Camera-type eye (tissue), 1 donor: ENCODE data around the gene RIBC2. TPM values are rescaled to one million over a fixed set of nuclear protein-coding genes. Genes with fewer than 3 reads are reported as not detected.

Experiments
- total RNA-seq: library from RNA; depleted of rRNA; stranded (reverse); fragments of >200 nt; gene quantifications from one replicate; pipeline ENCODE4 v1.2.3, GENCODE V29; 2014

Gene RIBC2, protein sequence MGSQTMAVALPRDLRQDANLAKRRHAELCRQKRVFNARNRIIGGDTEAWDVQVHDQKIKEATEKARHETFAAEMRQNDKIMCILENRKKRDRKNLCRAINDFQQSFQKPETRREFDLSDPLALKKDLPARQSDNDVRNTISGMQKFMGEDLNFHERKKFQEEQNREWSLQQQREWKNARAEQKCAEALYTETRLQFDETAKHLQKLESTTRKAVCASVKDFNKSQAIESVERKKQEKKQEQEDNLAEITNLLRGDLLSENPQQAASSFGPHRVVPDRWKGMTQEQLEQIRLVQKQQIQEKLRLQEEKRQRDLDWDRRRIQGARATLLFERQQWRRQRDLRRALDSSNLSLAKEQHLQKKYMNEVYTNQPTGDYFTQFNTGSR
- 4.8 TPM for total RNA-seq

DNA sequence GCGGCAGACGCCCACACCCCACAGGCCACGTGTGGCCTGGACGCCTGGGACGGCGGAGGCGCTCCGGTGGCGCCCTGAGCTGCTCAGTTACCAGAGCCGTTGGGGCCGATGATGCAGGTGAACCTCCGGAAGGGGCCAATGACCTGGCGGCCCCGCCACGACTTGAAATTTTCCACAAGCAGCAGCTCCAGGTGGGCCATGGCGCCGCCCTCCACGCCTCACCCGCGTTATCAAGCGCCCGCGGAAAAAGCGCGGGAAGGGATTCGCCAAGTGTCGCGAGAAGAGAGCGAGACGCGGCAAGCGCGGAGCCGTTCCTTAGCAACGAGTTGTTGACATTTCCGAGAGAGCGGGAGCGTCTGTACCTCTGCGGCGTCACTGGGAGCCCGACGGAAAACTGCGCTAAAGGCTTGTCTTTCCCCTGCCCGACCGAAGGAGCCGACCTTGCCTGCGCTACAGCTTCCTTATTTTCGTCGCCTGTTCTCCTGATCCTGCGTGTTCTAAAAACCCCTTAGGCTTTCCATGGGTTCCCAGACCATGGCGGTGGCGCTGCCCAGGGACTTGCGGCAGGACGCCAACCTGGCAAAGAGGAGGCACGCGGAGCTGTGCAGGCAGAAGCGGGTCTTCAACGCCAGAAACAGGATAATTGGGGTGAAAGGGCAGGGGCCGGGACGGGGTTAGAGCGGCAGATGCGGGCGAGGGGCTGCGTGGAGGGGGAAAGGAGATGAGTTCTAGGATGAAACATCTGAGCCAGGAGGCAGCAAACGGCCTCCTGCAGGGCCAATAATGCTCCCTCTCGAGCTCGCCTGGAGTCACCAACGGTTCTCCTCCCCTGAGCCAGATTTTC, at the start of gene RIBC2, which contains the start of gene SMC1B:
Gene RIBC2, plus strand, starts transcription at position 326 of the 844 bp plus-strand sequence. Its CDS starts 194 bp downstream, at position 520.
Gene SMC1B, minus strand, starts transcription at position 232 of the 844 bp plus-strand sequence. Its CDS starts 32 bp downstream, at position 200.

Other genes with a start within 250 kb of the RIBC2 start
- gene NUP50, start 249.8 kb upstream of the RIBC2 start, total RNA-seq, result 65.0 TPM
- gene KIAA0930, start 172.8 kb upstream of the RIBC2 start, total RNA-seq, result 35.2 TPM
- 0.49 TPM for gene UPK3A, start 128.7 kb upstream of the RIBC2 start, total RNA-seq
- gene FAM118A, start 103.8 kb upstream of the RIBC2 start, total RNA-seq, result 39.9 TPM
- gene SMC1B, start 94 bp upstream of the RIBC2 start, total RNA-seq, result 0.11 TPM
- gene FBLN1, start 89.2 kb downstream of the RIBC2 start, total RNA-seq, result 206 TPM